A549 (cell line): Measurements from ENCODE around the gene CAMTA1. TPM values are rescaled to one million over a fixed set of nuclear protein-coding genes. Genes with fewer than 3 reads are reported as not detected.

ENCODE experiments used
- ATAC-seq, 2 experiments: fragments of 200-7000 bp in 1 of 2; fragments of >200 bp in 1 of 2; cut with Nextera tagmentation in 1 of 2; cut with Tn5 transposase in 1 of 2; 3 replicates each; pipeline versions ENCODE4 v1.8.0 to v1.9.1; 2018 to 2020; ENCODE audit warnings: mild to moderate bottlenecking in 1 of 2, moderate library complexity in 1 of 2
- CTCF ChIA-PET: fragments of 300-600 bp; sonication (Branson Sonifier 250); formaldehyde crosslinking; extraction: SDS; loops from one replicate; lab custom pipeline; 2021; ENCODE audit warnings: antibody characterized with exemption, inconsistent platforms; lab: Yijun Ruan, JAX
- POLR2A ChIA-PET: fragments of 350-600 bp; formaldehyde crosslinking; extraction: SDS; loops from one replicate; lab custom pipeline; 2021; ENCODE audit warnings: antibody characterized with exemption, inconsistent platforms; lab: Yijun Ruan, JAX
- DNase-seq, 2 experiments: peaks; one replicate each; pipeline versions ENCODE4 v3.0.0 to v3.0.0-alpha.2; 2011 to 2016; ENCODE audit warnings: low read depth in 1 of 2, low spot score in 1 of 2
- FAIRE-seq: peaks from 2 replicates; lab custom pipeline; 2011; peaks lifted over from hg19 to GRCh38; lab: Jason Lieb, UNC
- H3K27ac ChIP-seq, 2 experiments: fragments of >200 bp; sonication (Bioruptor Twin); formaldehyde crosslinking; 3 replicates each; pipeline ENCODE4 v1.5.1; 2016 to 2017
- H3K4me1 ChIP-seq: fragments of >200 bp; sonication (Bioruptor Twin); formaldehyde crosslinking; 3 replicates; pipeline ENCODE4 v1.6.1; 2016
- H3K4me2 ChIP-seq: fragments of >200 bp; sonication (Bioruptor Twin); formaldehyde crosslinking; 3 replicates; pipeline ENCODE4 v1.6.1; 2016
- H3K4me3 ChIP-seq: fragments of >200 bp; sonication (Bioruptor Twin); formaldehyde crosslinking; 3 replicates; pipeline ENCODE4 v1.5.1; 2016
- H3K9me3 ChIP-seq: fragments of >200 bp; sonication (Bioruptor Twin); formaldehyde crosslinking; 3 replicates; pipeline ENCODE4 v1.6.1; 2016
- EHMT2 ChIP-seq: fragments of 200-600 bp; sonication (generic); IDR thresholded peaks from 2 replicates; pipeline ENCODE4 v1.6.1; 2016; ENCODE audit warnings: antibody characterized with exemption, low read depth, mild to moderate bottlenecking, moderate library complexity
- HDAC2 ChIP-seq: fragments of 200-600 bp; sonication (generic); IDR thresholded peaks from 2 replicates; pipeline ENCODE4 v1.6.1; 2016
- JUN ChIP-seq, 2 experiments: fragments of >200 bp; sonication (Bioruptor Twin); formaldehyde crosslinking; IDR thresholded peaks; 2 replicates in 1 of 2; 3 replicates in 1 of 2; pipeline ENCODE4 v1.6.1; 2016 to 2017
- MYC ChIP-seq: IDR thresholded peaks from 2 replicates; pipeline ENCODE4 v1.6.1; 2012; ENCODE audit warnings: mild to moderate bottlenecking, inconsistent platforms, low read length, improper control_type of control experiment, borderline replicate concordance
- NFE2L2 ChIP-seq: fragments of 150-350 bp; conservative IDR thresholded peaks from 2 replicates; pipeline ENCODE4 v1.6.1; 2014; ENCODE audit warnings: low read length
- POLR2AphosphoS2 ChIP-seq: conservative IDR thresholded peaks from 2 replicates; pipeline ENCODE4 v1.6.1; 2012; ENCODE audit warnings: low read length, improper control_type of control experiment, inconsistent platforms
- RCOR1 ChIP-seq: fragments of 150-350 bp; IDR thresholded peaks from 2 replicates; pipeline ENCODE4 v1.6.1; 2014; ENCODE audit warnings: antibody characterized with exemption, low read length, low read depth
- RFX5 ChIP-seq: fragments of 450-650 bp; IDR thresholded peaks from 2 replicates; pipeline ENCODE4 v1.7.1; 2014; ENCODE audit warnings: antibody characterized with exemption, mild to moderate bottlenecking, moderate library complexity
- SMC3 ChIP-seq: fragments of >200 bp; sonication (Bioruptor Twin); formaldehyde crosslinking; IDR thresholded peaks from 3 replicates; pipeline ENCODE4 v1.6.1; 2018; ENCODE audit warnings: inconsistent platforms
- SREBF2 ChIP-seq: fragments of 450-650 bp; IDR thresholded peaks from 2 replicates; pipeline ENCODE4 v1.6.1; 2014; ENCODE audit warnings: mild to moderate bottlenecking, moderate library complexity
- ZC3H11A ChIP-seq: fragments of 450-650 bp; IDR thresholded peaks from 2 replicates; pipeline ENCODE4 v1.6.1; 2014; ENCODE audit warnings: antibody characterized with exemption, mild to moderate bottlenecking
- ZNF302 ChIP-seq: fragments of 250-450 bp; sonication (Bioruptor Pico); IDR thresholded peaks from 2 replicates; pipeline ENCODE4 v1.9.0; 2021; ENCODE audit warnings: inconsistent platforms, mild to moderate bottlenecking, moderate library complexity
- WGBS: methylation state at CpG from one replicate; pipeline ENCODE4 v1.1.6; 2017; ENCODE audit errors: missing lambda C conversion rate; 5-methylcytosine and 5-hydroxymethylcytosine counted together
- polyA plus RNA-seq, 4 experiments: library from polyadenylated mRNA; depleted of rRNA in 3 of 4; stranded (reverse); fragments of >200 nt; fragmentation: RNase III in 1 of 4; extraction: RNeasy Plus Mini Kit Qiagen cat#74134 plus additional on column Dnase treatment in 1 of 4; gene quantifications; 2 replicates in 3 of 4; 3 replicates in 1 of 4; pipeline ENCODE4 v1.2.3, GENCODE V29; 2011 to 2017
- TF ChIP-seq, protein P1 (sequence below): IDR thresholded peaks from 2 replicates; pipeline ENCODE4 v1.6.1; 2012
- TF ChIP-seq, protein P2 (sequence below): fragments of >200 bp; sonication (Bioruptor Twin); formaldehyde crosslinking; IDR thresholded peaks from 3 replicates; pipeline ENCODE4 v1.6.1; 2016
- TF ChIP-seq, protein P3 (sequence below): fragments of 450-650 bp; IDR thresholded peaks from 2 replicates; pipeline ENCODE4 v1.6.1; 2014; ENCODE audit warnings: antibody characterized with exemption

Gene CAMTA1
- polyA plus RNA-seq, 2 of the 4 experiments (the other 2 are of a cell fraction) = 58.8 to 75.0 TPM

DNA sequence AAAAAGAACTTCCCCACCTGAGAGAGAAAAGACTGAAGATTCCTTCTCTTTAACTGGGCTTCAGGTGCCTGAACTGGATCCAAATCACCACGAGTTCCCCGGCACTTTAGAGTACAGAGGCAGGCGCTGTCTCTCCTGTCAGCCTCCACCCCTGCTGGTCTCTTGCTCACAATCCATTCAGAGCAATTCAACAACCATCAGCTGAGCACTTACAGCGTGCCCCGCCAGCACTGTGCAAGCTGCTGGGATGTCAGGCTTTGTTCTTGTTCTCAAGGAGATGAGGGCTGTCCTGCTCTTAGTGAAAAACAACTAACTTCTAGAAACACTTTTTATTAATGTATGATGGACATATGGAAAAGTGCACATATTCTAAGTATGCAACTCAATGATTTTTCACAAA is 917.1 kb downstream of the CAMTA1 start:
- peak in 1 of 2 experiments; percentile 40; a peak in 3 of 6 replicates for ATAC-seq
- no peak for TF ChIP-seq ZC3H11A
- TF ChIP-seq SREBF2 = no peak
- TF ChIP-seq, protein P1, sequence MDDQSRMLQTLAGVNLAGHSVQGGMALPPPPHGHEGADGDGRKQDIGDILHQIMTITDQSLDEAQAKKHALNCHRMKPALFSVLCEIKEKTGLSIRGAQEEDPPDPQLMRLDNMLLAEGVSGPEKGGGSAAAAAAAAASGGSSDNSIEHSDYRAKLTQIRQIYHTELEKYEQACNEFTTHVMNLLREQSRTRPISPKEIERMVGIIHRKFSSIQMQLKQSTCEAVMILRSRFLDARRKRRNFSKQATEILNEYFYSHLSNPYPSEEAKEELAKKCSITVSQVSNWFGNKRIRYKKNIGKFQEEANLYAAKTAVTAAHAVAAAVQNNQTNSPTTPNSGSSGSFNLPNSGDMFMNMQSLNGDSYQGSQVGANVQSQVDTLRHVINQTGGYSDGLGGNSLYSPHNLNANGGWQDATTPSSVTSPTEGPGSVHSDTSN = no peak
- no peak for TF ChIP-seq JUN (IDR thresholded peaks at IDR 0.05)
- TF ChIP-seq NFE2L2 = no peak
- no peak for TF ChIP-seq RCOR1
- TF ChIP-seq MYC = no peak
- TF ChIP-seq, protein P2, sequence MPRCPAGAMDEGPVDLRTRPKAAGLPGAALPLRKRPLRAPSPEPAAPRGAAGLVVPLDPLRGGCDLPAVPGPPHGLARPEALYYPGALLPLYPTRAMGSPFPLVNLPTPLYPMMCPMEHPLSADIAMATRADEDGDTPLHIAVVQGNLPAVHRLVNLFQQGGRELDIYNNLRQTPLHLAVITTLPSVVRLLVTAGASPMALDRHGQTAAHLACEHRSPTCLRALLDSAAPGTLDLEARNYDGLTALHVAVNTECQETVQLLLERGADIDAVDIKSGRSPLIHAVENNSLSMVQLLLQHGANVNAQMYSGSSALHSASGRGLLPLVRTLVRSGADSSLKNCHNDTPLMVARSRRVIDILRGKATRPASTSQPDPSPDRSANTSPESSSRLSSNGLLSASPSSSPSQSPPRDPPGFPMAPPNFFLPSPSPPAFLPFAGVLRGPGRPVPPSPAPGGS = no peak
- TF ChIP-seq SMC3 = no peak
- TF ChIP-seq EHMT2 = no peak
- TF ChIP-seq HDAC2 = no peak
- no peak for TF ChIP-seq ZNF302 (CRISPR knock-in tag)
- TF ChIP-seq, protein P3, sequence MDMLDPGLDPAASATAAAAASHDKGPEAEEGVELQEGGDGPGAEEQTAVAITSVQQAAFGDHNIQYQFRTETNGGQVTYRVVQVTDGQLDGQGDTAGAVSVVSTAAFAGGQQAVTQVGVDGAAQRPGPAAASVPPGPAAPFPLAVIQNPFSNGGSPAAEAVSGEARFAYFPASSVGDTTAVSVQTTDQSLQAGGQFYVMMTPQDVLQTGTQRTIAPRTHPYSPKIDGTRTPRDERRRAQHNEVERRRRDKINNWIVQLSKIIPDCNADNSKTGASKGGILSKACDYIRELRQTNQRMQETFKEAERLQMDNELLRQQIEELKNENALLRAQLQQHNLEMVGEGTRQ = no peak
- TF ChIP-seq POLR2AphosphoS2 = no peak

DNA sequence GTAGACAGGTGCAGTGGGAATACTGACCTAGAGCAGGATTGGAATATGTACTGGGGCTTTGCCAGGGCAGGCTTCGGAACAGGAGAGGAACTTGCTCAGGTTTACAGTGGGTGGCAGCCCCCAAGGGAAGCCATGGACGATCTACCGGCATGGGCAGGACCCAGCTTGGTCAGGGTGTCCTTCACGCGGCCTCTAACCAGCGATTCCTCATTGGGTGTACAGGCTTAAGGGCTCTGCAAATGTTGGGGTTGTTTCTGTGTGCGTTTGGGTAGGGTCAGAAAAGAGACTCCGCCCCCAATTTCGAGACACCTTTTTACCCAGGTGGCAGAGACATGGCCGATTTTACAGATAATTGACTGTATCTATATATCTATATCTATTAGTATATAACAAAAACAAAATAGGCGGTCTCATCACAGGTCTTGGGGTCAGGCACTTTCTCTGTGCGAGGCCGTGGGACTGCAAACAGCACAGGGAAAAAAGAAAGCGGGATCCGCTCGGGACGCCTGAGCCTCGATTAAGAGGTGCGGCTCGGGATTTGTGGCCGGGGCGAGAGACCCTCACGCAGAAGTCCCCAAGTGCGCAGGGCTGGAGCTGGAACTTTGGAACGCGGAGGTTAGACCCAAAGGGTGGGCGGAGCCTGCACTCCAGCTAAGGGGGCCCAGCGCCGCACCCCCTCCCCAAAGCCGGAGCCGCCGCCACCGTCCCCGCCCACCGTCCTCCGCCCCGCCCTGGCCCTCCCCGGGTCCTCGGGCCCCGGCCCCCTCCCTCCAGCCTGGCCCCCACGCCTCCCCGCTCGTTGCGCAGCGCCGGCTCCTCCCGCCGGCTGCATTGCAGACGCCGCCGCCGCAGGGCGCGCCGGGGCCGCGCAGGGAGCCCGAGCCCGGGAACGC is 918.3 kb downstream of the CAMTA1 start:
- DNase-seq (no peak), ATAC-seq (peak in 1 of 2 experiments; percentile 26; a peak in 2 of 6 replicates)
- CTCF ChIA-PET = interaction anchor here (0.8 to 2.9 kb wide), 6 partner anchors 20 to 49 kb away, joined by 3 to 13 read pairs (median 5); no protein-coding TSS in a partner anchor
- H3K4me2 ChIP-seq = peak overlapping the region; percentile 91
- TF ChIP-seq NFE2L2 = no peak
- TF ChIP-seq, all 56 proteins: peak for 0
- POLR2A ChIA-PET = interaction anchor here (0.6 kb wide), 1 partner anchor 398 kb away, joined by 4 read pairs; no protein-coding TSS in a partner anchor
- H3K9me3 ChIP-seq = no peaks in the 10 kb centered on the region
- no peak for FAIRE-seq
- H3K4me1 ChIP-seq = peaks cover 6% of the 10 kb centered on the region; the same call in 1 of the 3 replicates
- WGBS = 12% methylated on average over 25 of the region's 60 CpGs
- peak overlapping the region; percentile 14 to 82; a peak in 4 of 6 replicates for H3K27ac ChIP-seq
- H3K4me3 ChIP-seq = peak overlapping the region; percentile 44

More for the DNA sequence above, 917.1 kb downstream of the CAMTA1 start:
- ChIA-PET POLR2A (no interaction called here), CTCF (interaction anchor here (0.6 to 1.1 kb wide), 2 partner anchors 8 to 20 kb away, joined by 3 to 4 read pairs; no protein-coding TSS in a partner anchor)
- Histone ChIP-seq H3K4me1 (peaks cover 6% of the 10 kb centered on the region; the same call in 1 of the 3 replicates), H3K4me3 (no peak overlapping the region), H3K9me3 (no peaks in the 10 kb centered on the region), H3K4me2 (no peak overlapping the region), H3K27ac (no peak overlapping the region)
- WGBS = 23% methylated on average over 5 of the region's 5 CpGs
- FAIRE-seq (no peak), DNase-seq (no peak)

DNA sequence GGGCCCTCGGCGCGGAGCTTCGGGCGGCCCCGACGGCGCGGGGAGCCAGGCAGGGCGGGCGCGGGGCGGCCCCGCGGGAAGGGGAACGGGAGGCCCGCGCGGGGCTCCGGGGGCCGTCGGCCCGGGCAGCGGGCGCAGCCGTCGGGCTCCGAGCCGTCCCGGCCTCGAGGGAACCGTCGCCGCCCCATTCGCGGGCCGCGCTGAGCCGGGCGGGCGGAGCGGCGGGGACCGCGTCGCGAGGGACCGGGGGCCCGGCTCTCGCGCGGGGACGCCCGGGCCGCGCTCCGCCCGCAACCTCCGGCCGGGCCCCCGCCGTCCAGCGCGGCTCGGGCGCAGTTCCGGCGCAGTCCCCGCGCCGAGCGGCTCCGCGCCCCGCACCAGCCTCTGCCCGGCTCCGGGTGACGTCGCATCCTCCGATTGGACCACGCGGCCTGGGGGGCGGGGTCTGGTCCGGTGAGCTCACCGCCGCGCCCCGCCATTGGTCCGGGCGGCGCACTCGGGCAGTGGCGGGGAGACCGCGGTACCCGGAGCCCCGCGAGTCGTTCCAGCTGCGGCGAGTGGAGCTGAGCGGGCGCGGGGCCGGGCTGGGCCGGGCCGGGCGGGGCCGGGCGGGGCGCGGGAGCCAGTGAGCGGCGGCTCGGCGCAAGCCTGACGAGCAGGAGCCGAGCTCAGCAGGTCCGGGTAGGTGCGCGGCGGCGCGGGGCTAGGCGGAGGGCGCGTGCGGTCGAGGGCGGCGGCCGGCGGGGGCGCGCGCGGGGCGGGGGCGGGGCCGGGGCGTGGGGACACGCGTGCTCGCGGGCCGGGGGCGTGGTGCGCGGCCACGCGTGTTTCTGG is 919.2 kb downstream of the CAMTA1 start:
- DNase-seq = peak; percentile 83 to 85
- Histone ChIP-seq H3K27ac (peak overlapping the region; percentile 24 to 82; a peak in 5 of 6 replicates), H3K9me3 (no peaks in the 10 kb centered on the region), H3K4me3 (peak overlapping the region; percentile 44), H3K4me1 (peaks cover 6% of the 10 kb centered on the region; the same call in 1 of the 3 replicates), H3K4me2 (peak overlapping the region; percentile 91)
- FAIRE-seq = no peak
- ChIA-PET CTCF (interaction anchor here (0.5 to 2.9 kb wide), 6 partner anchors 15 to 48 kb away, joined by 3 to 13 read pairs (median 5); no protein-coding TSS in a partner anchor), POLR2A (interaction anchor here (0.6 to 0.8 kb wide), 2 partner anchors 23 to 398 kb away, joined by 4 to 5 read pairs; no protein-coding TSS in a partner anchor)
- no CpG with 5 or more reads among the region's 151 CpGs for WGBS
- TF ChIP-seq JUN (IDR thresholded peaks at IDR 0.05) = peak in 1 of 2 experiments; percentile 42; a peak in 1 of 5 replicates
- peak; percentile 98 for TF ChIP-seq RFX5
- TF ChIP-seq ZNF302 (CRISPR knock-in tag) = no peak
- peak; percentile 96 to 98 for ATAC-seq
